H9 (cell line): Measurements from ENCODE around the gene FTO. TPM values are rescaled to one million over a fixed set of nuclear protein-coding genes. Genes with fewer than 3 reads are reported as not detected.

ENCODE experiments used
- DNase-seq: peaks from one replicate; pipeline ENCODE4 v3.0.0-alpha.2; 2017
- H2AFZ ChIP-seq: one replicate; pipeline ENCODE4 v1.6.1; 2013; ENCODE audit warnings: mild to moderate bottlenecking, low read length, control low read depth, moderate library complexity
- H2AK5ac ChIP-seq: 2 replicates; pipeline ENCODE4 v1.6.1; 2013; ENCODE audit warnings: low read length, control low read depth, mixed read lengths; ENCODE audit not compliant: insufficient read length
- H2BK120ac ChIP-seq: one replicate; pipeline ENCODE4 v1.6.1; 2013; ENCODE audit warnings: low read depth, mild to moderate bottlenecking, low read length, control low read depth, inconsistent platforms; ENCODE audit not compliant: poor library complexity, severe bottlenecking
- H2BK12ac ChIP-seq: 2 replicates; pipeline ENCODE4 v1.6.1; 2013; ENCODE audit warnings: low read length, control low read depth, mixed read lengths, low read depth; ENCODE audit not compliant: insufficient read length
- H2BK15ac ChIP-seq: 2 replicates; pipeline ENCODE4 v1.6.1; 2013; ENCODE audit warnings: low read depth, low read length, control low read depth
- H2BK20ac ChIP-seq: one replicate; pipeline ENCODE4 v1.6.1; 2013; ENCODE audit warnings: low read depth, mild to moderate bottlenecking, low read length, control low read depth, inconsistent platforms; ENCODE audit not compliant: poor library complexity, severe bottlenecking
- H2BK5ac ChIP-seq: 2 replicates; pipeline ENCODE4 v1.6.1; 2013; ENCODE audit warnings: low read length, control low read depth, mixed read lengths; ENCODE audit not compliant: insufficient read length
- H3K14ac ChIP-seq: 2 replicates; pipeline ENCODE4 v1.6.1; 2013; ENCODE audit warnings: low read length, control low read depth; ENCODE audit not compliant: insufficient read depth
- H3K18ac ChIP-seq: 2 replicates; pipeline ENCODE4 v1.6.1; 2013; ENCODE audit warnings: low read depth, mild to moderate bottlenecking, mixed read lengths, low read length, control low read depth; ENCODE audit not compliant: insufficient read length
- H3K23ac ChIP-seq: 2 replicates; pipeline ENCODE4 v1.6.1; 2013; ENCODE audit warnings: low read length, control low read depth, mixed read lengths, low read depth; ENCODE audit not compliant: insufficient read length
- H3K23me2 ChIP-seq: 2 replicates; pipeline ENCODE4 v1.6.1; 2013; ENCODE audit warnings: low read depth, mild to moderate bottlenecking, mixed read lengths, low read length, control low read depth; ENCODE audit not compliant: insufficient read length, poor library complexity, severe bottlenecking
- H3K27ac ChIP-seq: 2 replicates; pipeline ENCODE4 v1.5.1; 2013; ENCODE audit warnings: low read length, control low read depth, mixed read lengths, low read depth; ENCODE audit not compliant: insufficient read length
- H3K27me3 ChIP-seq: 2 replicates; pipeline ENCODE4 v1.6.1; 2013; ENCODE audit warnings: low read length, control low read depth, inconsistent platforms; ENCODE audit not compliant: insufficient read depth
- H3K4ac ChIP-seq: 2 replicates; pipeline ENCODE4 v1.6.1; 2013; ENCODE audit warnings: low read depth, mild to moderate bottlenecking, control low read depth, inconsistent platforms, low read length, moderate library complexity
- H3K4me1 ChIP-seq: 2 replicates; pipeline ENCODE4 v1.6.1; 2013; ENCODE audit warnings: low read length, control low read depth, inconsistent platforms; ENCODE audit not compliant: insufficient read depth
- H3K4me2 ChIP-seq: 2 replicates; pipeline ENCODE4 v1.6.1; 2013; ENCODE audit warnings: low read length, control low read depth, mixed read lengths; ENCODE audit not compliant: insufficient read length, insufficient read depth
- H3K56ac ChIP-seq: 2 replicates; pipeline ENCODE4 v1.6.1; 2013; ENCODE audit warnings: low read depth, mild to moderate bottlenecking, mixed read lengths, low read length, control low read depth; ENCODE audit not compliant: insufficient read length
- H3K79me1 ChIP-seq: 2 replicates; pipeline ENCODE4 v1.6.1; 2013; ENCODE audit warnings: low read depth, mild to moderate bottlenecking, moderate library complexity, low read length, control low read depth, inconsistent platforms; ENCODE audit not compliant: insufficient read depth, poor library complexity, severe bottlenecking
- H3K79me2 ChIP-seq: 2 replicates; pipeline ENCODE4 v1.6.1; 2013; ENCODE audit warnings: low read length, control low read depth, inconsistent platforms; ENCODE audit not compliant: insufficient read depth
- H3K9ac ChIP-seq: 2 replicates; pipeline ENCODE4 v1.6.1; 2013; ENCODE audit warnings: low read length, control low read depth, mixed read lengths; ENCODE audit not compliant: insufficient read length; ENCODE audit errors: extremely low read depth
- H3K9me3 ChIP-seq: one replicate; pipeline ENCODE4 v1.6.1; 2013; ENCODE audit warnings: low read depth, low read length, inconsistent platforms; ENCODE audit not compliant: control insufficient read depth
- H3T11ph ChIP-seq: one replicate; pipeline ENCODE4 v1.6.1; 2013; ENCODE audit warnings: mild to moderate bottlenecking, low read length, control low read depth, inconsistent platforms
- H4K20me1 ChIP-seq: one replicate; pipeline ENCODE4 v1.6.1; 2013; ENCODE audit not compliant: control insufficient read depth, insufficient read length, insufficient read depth
- H4K5ac ChIP-seq: 2 replicates; pipeline ENCODE4 v1.6.1; 2013; ENCODE audit warnings: low read depth, mild to moderate bottlenecking, mixed read lengths, low read length, control low read depth; ENCODE audit not compliant: insufficient read length
- H4K8ac ChIP-seq: replicated peaks from 2 replicates; pipeline ENCODE4 v1.6.1; 2013; ENCODE audit warnings: low read length, control low read depth, mixed read lengths, low read depth; ENCODE audit not compliant: insufficient read length
- H4K91ac ChIP-seq: 2 replicates; pipeline ENCODE4 v1.6.1; 2013; ENCODE audit warnings: low read depth, mild to moderate bottlenecking, moderate library complexity, mixed read lengths, low read length, control low read depth; ENCODE audit not compliant: insufficient read length
- H3K27ac Mint-ChIP-seq, 3 experiments: 2 replicates in 2 of 3; 3 replicates in 1 of 3; pipeline ENCODE4 v1.8.0; 2020 to 2021; ENCODE audit warnings: mixed read lengths in 3 of 3, mild to moderate bottlenecking in 1 of 3, moderate library complexity in 1 of 3
- H3K27me3 Mint-ChIP-seq: 2 replicates; pipeline ENCODE4 v1.8.0; 2021; ENCODE audit warnings: low read depth, mild to moderate bottlenecking, moderate library complexity, mixed read lengths
- H3K36me3 Mint-ChIP-seq, 3 experiments: 2 replicates in 2 of 3; 3 replicates in 1 of 3; pipeline ENCODE4 v1.8.0; 2020 to 2021; ENCODE audit warnings: low read depth in 3 of 3, mixed read lengths in 3 of 3; ENCODE audit not compliant: insufficient read depth in 1 of 3
- H3K4me1 Mint-ChIP-seq, 2 experiments: 2 replicates each; pipeline ENCODE4 v1.8.0; 2020; ENCODE audit warnings: mixed read lengths in 2 of 2
- H3K4me3 Mint-ChIP-seq, 2 experiments: 2 replicates in 1 of 2; 3 replicates in 1 of 2; pipeline ENCODE4 v1.8.0; 2020 to 2021; ENCODE audit warnings: mild to moderate bottlenecking in 2 of 2, mixed read lengths in 2 of 2, moderate library complexity in 1 of 2
- H3K9me3 Mint-ChIP-seq, 2 experiments: 2 replicates in 1 of 2; 3 replicates in 1 of 2; pipeline ENCODE4 v1.8.0; 2020; ENCODE audit warnings: mild to moderate bottlenecking in 2 of 2, mixed read lengths in 2 of 2, moderate library complexity in 1 of 2
- WGBS: extraction: QIAGEN DNeasy Blood & Tissue Kit; methylation state at CpG from one replicate; pipeline ENCODE4 v1.1.7; 2013; ENCODE audit warnings: missing lambda C conversion rate, low lambda C conversion rate, mixed read lengths; ENCODE audit not compliant: insufficient read length; ENCODE audit errors: extremely low coverage; 5-methylcytosine and 5-hydroxymethylcytosine counted together
- total RNA-seq: library from RNA; stranded (reverse); gene quantifications from 2 replicates; pipeline ENCODE4 v1.2.1, GENCODE V29; 2021
- TF ChIP-seq, protein P1 (sequence below): fragments of 200-600 bp; sonication (generic); conservative IDR thresholded peaks from 3 replicates; pipeline ENCODE4 v1.8.0; 2021; ENCODE audit warnings: antibody characterized with exemption, mild to moderate bottlenecking

FTO gene
- total RNA-seq, 1 experiment from 2014 or later = 67.9 TPM

DNA sequence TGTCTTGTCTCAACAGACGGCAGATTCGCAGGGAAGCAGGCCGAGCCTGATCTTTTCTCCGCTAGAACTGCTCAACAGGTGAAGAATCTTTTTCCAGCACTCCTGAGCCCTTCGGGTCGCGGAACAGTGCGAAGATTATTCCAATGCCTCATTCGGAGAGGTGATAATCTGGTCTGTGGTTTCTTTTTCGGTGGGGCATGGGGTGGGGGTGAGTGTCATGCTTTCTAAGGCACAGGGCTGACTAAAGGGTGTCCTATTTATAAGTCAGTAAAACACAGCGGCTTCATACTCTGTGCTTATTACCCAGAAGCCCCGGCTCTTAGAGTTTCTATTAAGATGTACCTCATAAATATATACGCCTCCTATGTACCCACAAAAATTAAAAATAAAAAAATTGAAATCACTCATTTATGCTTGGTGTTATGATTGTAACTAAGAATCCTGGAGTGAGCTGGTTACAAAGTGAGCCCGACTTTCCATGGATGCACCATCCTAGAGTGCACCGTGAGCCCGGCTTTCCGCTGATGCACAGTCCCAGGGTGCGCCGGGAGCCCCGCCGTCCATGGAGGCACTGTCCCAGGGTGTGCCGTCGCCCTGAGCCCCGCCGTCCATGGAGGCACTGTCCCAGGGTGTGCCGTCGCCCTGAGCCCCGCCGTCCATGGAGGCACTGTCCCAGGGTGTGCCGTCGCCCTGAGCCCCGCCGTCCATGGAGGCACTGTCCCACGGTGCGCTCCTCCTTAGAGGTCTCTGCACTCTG, 417.8 kb downstream of the FTO start:
- WGBS = no CpG with 5 or more reads among the region's 35 CpGs
- H2BK120ac ChIP-seq = no peak overlapping the region
- H3K23ac ChIP-seq = no peak overlapping the region
- no peak overlapping the region for H3K14ac ChIP-seq
- H3K36me3 Mint-ChIP-seq = no peaks in the 10 kb centered on the region
- TF ChIP-seq, protein P1, sequence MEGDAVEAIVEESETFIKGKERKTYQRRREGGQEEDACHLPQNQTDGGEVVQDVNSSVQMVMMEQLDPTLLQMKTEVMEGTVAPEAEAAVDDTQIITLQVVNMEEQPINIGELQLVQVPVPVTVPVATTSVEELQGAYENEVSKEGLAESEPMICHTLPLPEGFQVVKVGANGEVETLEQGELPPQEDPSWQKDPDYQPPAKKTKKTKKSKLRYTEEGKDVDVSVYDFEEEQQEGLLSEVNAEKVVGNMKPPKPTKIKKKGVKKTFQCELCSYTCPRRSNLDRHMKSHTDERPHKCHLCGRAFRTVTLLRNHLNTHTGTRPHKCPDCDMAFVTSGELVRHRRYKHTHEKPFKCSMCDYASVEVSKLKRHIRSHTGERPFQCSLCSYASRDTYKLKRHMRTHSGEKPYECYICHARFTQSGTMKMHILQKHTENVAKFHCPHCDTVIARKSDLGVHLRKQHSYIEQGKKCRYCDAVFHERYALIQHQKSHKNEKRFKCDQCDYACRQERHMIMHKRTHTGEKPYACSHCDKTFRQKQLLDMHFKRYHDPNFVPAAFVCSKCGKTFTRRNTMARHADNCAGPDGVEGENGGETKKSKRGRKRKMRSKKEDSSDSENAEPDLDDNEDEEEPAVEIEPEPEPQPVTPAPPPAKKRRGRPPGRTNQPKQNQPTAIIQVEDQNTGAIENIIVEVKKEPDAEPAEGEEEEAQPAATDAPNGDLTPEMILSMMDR = no peak
- no peak overlapping the region for H3K9ac ChIP-seq
- no peak for DNase-seq
- H3K79me1 ChIP-seq = no peaks in the 10 kb centered on the region
- peaks cover 12% of the 10 kb centered on the region in 2 experiments for H3K4me1 Mint-ChIP-seq
- H3K9me3 Mint-ChIP-seq = no peaks in the 10 kb centered on the region
- no peak overlapping the region for H2BK5ac ChIP-seq
- no peak overlapping the region for H2BK12ac ChIP-seq
- no peak overlapping the region for H3K4me2 ChIP-seq
- H3K79me2 ChIP-seq = no peaks in the 10 kb centered on the region
- H3K9me3 ChIP-seq = no peaks in the 10 kb centered on the region
- no peak overlapping the region for H2AK5ac ChIP-seq
- no peak overlapping the region for H3K27ac ChIP-seq
- H3K27me3 ChIP-seq = no peaks in the 10 kb centered on the region
- no peaks in the 10 kb centered on the region; the same call in 1 of the 2 replicates for H3K27me3 Mint-ChIP-seq
- no peak overlapping the region for H2BK15ac ChIP-seq
- no peak overlapping the region for H4K8ac ChIP-seq
- H4K20me1 ChIP-seq = no peaks in the 10 kb centered on the region
- H3K4me1 ChIP-seq = peaks cover 3% of the 10 kb centered on the region; the same call in 1 of the 2 replicates
- H4K5ac ChIP-seq = no peak overlapping the region
- H3K27ac Mint-ChIP-seq = peak overlapping the region in 1 of 3 experiments; percentile 76; a peak in 1 of 7 replicates
- H3K56ac ChIP-seq = no peak overlapping the region
- no peak overlapping the region for H2AFZ ChIP-seq
- H4K91ac ChIP-seq = no peak overlapping the region
- no peak overlapping the region for H3K18ac ChIP-seq
- H3K4me3 Mint-ChIP-seq = no peak overlapping the region
- H3T11ph ChIP-seq = no peak overlapping the region
- H2BK20ac ChIP-seq = no peak overlapping the region
- no peak overlapping the region for H3K4ac ChIP-seq
- no peaks in the 10 kb centered on the region for H3K23me2 ChIP-seq
